DMS53 treated with DMSO at 0.1 percent for 48 hours (cell line): Measurements from ENCODE around the gene DSC3.

Source experiments
- DNase-seq: peaks from one replicate; lab custom pipeline; 2025; ENCODE audit not compliant: unreplicated experiment; lab: John Stamatoyannopoulos, UW

The DSC3 gene

DNA sequence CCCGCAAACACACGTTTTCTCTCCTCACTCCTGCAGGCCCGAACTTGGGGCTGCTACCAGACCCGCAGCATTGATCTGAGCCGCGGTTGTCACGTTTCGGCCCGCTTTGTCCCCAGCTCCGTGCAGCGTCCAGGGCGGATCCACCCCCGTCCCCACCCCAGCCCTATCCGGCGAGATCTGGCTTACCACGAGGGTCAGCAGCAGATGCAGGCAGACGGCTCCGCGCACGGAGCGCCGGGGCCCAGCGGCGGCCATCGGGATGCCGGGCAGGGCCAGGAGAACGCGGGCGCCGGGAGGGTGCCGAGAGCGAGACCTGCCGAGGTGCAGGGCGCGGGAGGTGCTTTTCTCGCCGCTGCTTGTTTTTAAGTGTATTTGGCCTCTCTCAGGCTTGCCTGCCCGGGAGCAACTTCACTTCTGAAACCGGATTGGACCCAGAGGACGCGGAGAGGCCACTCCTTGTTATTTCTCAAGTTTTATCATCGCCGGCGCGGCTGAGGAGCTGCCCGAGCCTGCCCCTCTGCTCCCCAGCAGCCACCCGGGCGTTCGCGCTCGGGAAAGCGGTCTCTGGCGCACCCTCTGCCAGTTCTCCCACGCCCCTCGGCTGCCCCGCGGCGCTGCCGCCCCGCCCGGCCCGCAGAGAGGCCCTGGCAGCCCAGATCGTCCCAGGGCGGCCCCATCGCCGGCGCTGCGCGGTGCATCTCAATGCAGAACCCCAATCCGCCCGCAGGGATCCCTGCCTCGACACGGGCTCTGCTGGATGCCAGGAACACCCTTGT is at the start of gene DSC3:
TSS of gene DSC3 (minus strand) at position 337 of the 776 bp plus-strand sequence. CDS start at position 255, 82 bp downstream.
- no peak for DNase-seq

DNA sequence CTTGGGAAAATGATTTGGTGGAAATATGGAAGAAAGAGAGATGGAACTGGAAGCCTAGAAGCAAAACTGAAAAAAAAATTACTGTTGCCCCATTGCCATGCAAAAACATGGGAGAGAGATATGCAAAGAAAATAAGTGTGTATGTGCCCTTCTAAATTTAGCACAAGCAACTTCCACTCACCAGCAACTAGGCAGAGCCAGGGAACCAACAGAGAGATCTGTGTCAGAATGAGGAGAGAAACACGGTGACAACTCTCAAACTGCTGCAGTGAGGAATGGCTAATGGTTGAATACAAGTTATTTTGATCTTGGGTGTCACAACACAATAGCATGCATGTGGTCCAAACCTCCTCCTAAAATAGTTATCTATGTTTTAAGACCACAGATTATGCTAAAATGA is 48.8 kb upstream of the DSC3 start:
- DNase-seq, result no peak

DNA sequence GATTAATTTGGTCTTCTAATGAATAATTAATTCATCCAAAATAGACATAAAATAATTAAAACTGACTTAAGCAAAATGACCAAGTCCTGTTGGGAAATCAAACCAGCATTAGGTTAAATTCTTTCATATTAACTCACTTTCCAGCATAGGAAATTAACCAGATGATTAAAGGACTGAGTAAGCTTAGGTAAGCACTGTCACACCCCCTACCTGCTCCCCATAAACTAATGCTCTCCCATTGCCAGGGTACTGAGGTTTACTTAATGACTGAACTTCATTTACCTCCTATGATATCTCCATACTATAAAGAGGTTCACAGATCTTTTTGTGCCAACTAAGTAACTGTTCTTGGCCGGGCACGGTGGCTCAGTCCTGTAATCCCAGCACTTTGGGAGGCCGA is 46.0 kb upstream of the DSC3 start:
- no peak for DNase-seq

DNA sequence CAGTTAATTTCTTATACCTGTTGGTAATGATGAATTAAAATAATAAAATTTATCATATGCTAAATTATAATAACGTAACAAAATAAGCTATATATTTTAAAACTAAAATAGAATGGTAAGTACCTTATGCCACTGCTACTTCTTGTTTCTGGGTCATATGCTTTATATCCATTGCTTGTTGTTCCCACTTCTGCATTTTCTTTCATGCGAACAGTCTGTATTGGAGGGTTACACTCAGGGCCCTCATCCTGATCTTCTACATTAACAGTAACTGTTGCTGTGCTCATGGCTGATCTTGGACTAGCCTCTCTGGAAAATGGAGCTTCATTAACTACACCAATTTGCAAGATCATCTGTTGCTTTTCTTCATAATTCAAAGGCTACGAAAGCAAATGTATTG is 37.4 kb upstream of the DSC3 start:
- no peak for DNase-seq

DNA sequence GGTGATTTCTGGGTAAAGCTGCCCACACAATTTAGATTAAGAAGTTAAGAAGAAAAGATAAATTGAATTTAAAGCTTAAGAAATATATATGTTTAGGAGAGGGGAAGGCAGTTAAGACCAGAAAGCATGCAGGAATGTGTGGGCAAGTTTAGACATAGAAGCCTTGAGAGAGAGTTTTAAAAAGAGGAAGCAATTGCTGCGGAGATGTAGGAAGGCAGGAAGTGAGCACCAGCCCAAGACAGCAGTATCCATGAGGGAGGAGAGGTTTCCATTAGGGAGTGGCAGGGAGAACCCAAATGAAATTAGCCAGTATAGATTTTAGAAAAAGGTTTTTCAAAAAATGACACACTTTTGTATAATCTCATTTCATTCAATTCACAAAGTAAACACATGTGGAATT is 35.3 kb upstream of the DSC3 start:
- no peak for DNase-seq

DNA sequence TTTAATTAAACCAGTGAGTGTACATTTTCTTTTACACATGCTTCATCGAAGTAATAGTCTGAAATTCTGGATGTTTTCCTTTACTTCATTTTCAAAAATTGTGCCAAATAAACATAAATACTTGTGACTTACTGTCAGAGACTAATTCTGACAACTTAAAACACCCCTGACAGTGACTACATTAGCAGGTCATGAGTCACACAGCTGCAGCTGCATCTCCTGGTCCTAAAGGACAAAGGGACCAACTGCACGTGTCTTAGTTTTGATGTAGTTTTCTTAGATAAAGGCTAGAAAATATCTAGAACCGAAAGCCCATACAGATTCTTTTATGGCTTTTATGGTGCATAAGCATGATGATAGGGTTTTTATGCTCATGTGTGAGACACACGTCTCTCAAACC is 29.6 kb upstream of the DSC3 start:
- no peak for DNase-seq

DNA sequence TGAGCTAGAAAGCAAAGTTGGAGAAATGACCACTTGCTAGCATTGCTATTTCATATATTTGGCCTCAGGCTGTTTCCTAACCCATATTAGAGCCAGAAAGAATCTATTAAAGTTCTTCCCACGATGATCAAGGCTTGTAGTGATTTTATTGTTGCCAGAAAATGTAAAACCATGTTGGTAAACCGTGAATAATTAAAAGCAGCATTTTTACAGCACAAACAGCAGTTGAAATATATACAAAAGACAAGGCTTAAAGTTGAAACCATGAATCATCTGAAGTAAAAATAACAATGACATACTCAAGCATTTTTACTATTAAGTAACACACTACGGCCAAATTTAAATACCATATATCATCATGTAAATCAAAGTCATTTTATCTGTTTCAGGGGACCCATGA is 27.7 kb upstream of the DSC3 start:
- DNase-seq, result no peak

DNA sequence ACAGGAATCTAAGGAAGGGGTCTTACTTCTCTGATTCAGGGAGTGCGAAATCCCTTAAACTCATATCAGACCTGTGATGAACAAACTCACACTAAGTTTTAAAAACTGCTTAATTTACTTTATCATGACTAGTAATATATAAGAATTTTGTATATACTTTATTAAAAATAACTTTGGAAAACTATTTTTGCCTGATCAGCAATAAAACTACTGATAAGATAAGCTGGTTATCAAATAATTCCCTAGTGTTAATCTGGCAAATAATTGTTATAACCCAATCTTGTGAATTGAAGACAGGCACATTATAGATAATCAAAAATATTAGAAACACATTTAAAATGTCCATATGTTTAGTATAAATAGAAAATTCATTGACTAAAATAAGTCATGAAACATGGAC is 23.7 kb upstream of the DSC3 start:
- DNase-seq, result no peak

DNA sequence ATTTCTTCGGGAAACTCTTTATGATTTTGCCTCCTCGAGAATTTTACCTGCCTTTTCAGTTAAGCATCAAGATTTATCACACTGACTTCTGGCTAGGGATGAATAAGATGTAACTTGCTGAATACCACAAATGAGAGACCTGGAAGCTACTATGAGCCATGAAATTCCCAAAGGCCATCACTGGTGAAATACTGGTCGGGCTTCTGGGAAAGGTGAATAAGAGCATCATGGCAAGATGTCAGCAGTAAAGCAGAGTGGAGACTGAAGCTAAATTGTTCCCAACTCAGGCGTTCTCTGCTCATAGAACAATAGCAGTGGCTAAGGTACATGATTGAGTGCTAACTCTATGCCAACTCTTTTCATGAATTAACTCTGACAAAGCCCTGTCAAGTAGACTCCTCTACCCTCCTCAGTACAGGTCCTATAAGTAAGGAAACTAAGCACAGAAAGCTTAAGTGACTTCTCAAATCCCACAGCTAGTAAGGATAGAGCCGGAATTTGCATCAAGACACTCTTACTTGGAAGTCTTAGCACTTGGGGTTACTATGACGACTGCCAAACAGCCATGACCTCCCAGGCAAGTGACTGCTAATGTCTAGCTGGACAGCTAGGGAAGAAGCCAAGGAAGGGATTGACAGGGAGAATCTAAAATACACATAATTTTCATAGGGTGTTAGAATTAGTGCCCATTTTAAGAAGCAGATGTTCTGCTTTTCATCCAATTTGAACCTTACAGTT is 22.7 kb upstream of the DSC3 start:
- DNase-seq, result no peak

DNA sequence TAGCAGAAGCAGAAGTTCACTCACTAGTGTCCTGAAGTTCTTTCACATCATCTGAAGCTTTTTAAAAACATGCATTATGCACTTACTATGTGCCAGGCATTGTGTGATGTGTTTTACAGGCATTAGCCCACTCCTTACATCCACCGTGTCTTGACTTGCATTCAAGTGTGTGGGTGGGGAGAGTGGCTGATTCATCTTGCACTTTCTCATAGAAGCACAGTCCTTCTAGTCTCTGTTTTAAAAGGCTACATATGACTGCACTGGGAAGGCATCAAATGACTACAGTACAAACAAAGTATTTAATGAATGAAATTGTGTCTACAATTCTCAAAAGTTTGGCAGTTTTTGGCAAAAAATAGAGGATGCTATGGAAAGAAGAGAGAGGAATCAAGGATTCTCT is 21.6 kb upstream of the DSC3 start:
- no peak for DNase-seq

DNA sequence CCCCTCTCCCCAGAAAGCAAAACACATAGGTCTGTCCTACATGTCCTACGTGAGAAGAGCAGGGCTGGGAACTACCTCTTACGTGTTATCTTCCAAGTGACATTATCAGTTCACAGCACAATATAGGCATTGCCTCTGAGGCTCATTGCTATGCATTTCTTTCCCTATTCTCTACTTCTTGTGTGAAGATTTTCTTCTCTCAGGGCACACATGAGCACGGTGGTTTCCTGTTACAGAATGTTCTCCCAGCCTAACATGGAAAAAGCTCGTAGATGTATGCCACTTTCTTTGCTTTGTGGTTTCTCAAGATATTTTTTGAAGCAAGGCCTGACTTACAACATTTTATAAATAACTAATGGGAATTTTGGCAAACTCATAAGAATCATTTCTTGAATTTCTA is 19.4 kb upstream of the DSC3 start:
- no peak for DNase-seq

DNA sequence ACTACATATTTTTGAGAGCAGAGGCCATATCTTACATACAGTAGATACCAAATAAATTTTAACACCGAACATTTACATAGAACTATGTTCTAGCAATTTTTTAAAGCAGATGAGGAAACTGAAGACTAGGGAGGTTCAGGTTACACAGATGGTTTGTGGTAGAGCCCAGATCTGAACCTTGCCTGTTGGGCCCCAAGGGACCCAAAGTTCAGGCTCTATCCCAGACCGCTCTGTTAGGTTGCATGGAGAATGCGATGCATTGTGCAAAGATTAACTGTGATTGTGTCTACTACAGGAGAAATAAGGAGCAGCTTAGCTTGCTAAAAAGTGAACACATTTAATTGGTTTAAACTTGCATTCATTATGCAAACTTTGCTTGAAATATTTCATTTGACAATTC is 16.4 kb upstream of the DSC3 start:
- DNase-seq, result no peak

DNA sequence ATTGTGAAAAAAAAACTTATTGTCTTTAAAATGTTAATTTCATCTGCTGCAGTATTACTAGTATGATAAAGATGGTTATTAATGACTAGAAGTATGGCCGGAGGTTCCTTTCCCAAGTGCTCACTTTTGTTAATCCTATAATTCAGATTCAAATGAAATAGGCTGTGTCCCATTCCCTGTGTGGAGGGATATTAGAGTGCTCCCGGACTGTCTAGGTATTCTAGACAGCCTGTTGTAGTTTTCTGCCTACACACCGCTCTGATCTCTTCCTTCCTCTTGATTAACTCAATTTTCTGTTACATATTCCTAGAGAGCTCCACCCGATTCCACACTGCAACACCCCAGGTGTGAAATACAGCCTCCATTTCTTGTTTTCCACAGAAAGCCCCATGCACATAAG is 15.4 kb upstream of the DSC3 start:
- no peak for DNase-seq

DNA sequence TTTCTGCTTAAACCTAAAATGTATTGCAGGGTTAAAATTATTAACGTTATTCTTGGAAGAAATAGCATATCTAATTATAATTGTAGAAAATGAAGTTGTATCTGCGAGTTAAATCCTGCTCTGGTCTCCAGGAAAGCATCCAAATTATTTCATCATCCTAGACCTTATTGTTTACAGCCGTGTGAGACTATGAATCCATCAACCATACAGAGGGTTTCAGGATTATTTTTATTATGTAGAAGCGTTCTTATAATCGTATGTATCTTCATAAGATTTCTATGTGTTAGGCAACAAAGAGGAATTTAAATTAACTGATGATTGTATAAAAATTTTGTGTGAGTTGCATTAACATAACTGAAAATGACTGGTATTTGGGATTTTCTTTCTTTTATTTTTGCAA is 14.5 kb upstream of the DSC3 start:
- DNase-seq, result no peak

DNA sequence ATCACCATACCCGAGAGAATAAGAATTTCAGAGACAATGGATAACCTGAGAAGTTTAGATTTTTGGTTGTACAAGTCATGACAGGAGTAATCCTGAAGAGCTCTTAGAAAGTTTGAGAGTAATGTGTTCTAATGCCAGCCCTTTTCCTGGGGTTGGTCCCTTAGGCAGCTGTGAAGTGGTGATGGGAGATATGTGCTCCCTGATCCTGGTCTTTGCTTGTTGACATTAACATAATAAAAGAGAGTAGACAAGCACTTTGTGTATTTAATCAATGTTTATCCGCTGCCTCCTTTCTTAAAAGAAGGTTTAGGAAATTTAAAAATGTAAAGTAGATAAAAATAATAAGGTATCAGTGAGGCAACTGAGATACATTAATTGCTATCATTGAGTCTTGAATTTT is 13.8 kb upstream of the DSC3 start:
- no peak for DNase-seq

DNA sequence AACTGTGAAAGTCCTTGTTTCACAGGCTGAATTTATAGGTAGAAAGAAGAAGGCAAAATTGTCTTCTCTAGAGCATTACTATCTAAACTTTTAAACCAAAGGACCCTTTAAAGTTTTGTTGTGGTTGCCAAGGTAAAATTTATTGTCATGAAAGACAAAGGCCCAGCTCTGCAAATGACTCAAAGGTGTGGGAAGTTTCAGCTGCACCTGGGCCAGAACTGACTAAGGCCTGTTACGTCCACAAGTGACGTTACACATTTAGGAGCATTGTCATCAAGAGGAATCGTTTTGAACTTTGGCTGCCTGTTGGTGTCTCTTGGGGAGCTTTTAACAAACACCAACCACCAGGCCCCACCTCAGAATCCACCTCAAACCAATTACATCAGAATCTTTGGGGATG is 8.1 kb upstream of the DSC3 start:
- no peak for DNase-seq

DNA sequence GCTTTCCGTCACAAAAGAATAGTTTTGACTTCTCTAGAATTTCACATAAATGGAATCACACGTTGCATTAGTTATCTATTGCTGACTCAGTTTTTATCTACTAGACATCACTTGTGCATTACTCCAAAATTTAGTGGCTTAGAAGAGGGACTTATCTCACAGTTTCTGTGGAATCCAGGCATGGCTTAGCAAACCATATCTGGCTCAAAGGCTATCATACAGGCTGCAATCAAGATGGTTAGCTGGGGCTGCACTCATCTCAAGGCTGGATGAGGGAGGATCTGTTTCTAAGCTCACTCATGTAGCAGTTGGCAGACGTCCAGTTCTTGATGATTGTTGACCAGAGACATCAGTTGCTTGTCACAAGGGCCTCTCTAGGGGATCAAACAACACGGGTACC is 6.6 kb upstream of the DSC3 start:
- DNase-seq, result no peak

DNA sequence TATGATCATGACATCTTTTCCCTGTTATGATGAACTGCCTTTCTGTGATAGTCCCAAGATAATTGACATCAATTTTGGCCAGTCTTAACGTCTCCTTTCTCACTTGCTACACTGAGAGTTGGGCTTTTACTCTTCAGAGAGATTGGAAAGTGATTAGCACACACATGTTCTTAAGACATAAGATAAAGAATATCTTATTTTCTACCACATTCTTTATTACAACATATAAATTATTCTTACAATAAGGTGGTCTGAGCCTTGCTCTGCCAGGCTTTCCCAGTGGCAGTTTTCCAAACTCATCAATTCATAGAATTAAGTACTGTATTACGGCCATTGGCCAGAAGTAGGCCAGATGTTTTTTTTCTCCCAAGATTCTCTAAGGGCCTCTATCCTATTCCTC is 5.7 kb upstream of the DSC3 start:
- DNase-seq, result no peak

DNA sequence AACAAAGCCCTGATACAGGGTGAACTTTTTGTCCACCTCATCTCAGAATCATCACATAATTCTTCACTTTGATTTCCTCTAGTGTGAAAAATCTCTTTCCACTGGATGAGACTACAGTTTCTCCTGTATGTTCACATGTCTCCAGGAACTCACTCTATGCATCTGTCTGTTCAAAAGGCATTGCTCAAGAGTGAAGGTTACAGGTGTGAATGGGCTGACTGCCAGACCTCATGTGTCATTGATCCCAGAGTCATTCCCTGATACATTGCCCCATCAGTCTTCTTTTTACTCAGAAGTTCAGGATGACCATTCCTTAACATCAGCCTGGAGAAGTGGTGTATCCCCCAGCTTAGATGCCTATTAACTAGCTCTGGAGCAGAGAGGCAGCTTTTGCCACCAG is 4.4 kb upstream of the DSC3 start:
- no peak for DNase-seq

DNA sequence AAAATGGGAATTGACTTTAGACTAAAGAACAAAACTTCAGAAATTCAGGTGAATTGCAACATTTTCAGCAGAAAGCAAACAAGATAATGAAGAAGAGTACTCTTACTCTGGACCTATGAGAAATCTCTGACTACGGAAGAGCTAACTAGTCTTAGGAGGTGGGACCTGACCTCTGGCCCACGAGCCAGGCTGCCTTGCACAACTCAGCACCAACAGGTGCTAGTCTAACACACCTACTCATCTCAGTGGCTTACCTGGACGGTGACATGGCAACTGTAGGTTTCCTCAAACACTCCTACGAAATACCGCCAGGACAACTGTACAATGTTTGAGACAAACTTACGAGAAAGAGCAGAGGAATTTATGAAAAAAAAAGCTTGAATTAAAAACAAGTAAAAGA is 3.1 kb upstream of the DSC3 start:
- no peak for DNase-seq

DNA sequence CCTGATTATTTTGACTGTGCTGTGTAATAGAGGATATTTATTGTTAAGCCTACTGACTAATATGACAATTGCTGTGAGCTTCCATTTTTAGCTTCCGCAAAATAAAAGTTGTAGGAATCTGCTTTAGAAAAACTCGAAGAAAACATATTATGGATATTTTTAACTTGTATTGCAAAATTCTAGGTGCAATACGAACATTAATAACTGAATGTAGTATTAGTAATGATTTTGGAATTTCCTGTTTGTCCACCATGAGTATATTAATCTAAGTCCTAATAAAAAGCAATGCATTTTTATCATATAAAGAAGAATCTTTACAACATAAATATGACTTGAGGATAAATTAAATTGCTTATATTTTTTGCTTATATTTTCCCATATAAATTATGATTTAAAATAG is 2.4 kb upstream of the DSC3 start:
- DNase-seq, result no peak

DNA sequence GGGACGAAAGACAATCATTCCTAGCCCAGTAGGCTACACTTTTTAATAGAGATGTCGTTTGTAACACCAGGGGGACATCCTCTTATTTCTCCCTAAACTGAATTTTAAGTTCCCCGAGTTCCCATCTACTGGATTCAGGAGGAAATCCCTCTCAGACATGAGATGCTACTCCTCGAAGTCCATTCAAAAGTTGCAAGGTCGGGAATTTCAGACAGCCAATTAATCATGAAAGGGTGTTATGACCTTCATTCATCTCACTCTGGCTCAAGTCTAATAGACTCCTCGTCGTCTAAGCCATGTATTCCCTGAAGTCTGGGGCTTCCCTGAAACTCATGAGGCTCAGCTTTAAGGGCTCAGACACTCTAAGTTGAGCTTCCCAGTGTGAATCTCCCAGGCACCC is 1.2 kb upstream of the DSC3 start:
- DNase-seq, result no peak

DNA sequence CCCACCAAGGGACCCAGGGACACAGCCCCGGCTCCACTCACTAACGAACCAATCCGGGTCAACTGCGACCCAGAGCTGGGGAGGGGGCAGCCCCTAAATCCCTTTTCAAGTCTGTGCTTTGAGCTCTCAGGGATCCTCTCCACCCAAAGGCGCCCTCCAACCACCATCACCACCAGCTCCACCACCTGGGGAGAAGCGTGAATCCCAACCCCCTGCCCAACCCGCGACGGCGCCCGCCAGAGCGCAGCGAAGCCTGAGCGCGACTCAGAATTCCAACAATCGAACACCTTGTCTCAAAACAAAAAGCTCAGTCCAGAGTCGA is 497 bp downstream of the DSC3 start:
- DNase-seq, result no peak
